ENCODE measurements around the gene RERG. TPM values are rescaled to one million over a fixed set of nuclear protein-coding genes. Genes with fewer than 3 reads are reported as not detected.

RERG gene
- total RNA-seq, 1 donor from 2014 or later, result not detected

DNA sequence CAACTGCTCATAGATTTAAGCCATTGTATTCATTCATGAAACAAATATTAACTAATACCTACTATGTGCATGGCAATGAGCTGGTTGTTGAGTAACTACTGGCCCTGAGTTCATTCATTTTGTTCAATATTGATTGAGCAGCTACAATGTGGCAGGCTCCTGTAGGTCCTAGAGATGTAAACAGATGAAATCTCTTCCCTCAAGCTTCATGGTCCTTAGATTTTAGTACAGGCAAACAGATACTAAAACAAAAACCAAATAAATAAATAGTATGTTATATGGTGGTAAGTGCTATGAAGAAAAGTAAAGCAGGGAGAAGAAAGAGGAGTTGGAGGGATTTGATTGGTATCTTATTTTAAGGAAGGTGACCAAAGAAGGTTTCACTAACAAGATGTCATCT, 77.8 kb downstream of the RERG start:
- DNase-seq, result no peak
- Mint-ChIP-seq H3K36me3 (ENCODE audit: low read depth) (no peaks in the 10 kb centered on the region), H3K4me1 (no peaks in the 10 kb centered on the region), H3K27ac (no peak overlapping the region), H3K27me3 (peaks cover 17% of the 10 kb centered on the region), H3K4me3 (no peak overlapping the region), H3K9me3 (no peaks in the 10 kb centered on the region)
- TF ChIP-seq, protein P1, sequence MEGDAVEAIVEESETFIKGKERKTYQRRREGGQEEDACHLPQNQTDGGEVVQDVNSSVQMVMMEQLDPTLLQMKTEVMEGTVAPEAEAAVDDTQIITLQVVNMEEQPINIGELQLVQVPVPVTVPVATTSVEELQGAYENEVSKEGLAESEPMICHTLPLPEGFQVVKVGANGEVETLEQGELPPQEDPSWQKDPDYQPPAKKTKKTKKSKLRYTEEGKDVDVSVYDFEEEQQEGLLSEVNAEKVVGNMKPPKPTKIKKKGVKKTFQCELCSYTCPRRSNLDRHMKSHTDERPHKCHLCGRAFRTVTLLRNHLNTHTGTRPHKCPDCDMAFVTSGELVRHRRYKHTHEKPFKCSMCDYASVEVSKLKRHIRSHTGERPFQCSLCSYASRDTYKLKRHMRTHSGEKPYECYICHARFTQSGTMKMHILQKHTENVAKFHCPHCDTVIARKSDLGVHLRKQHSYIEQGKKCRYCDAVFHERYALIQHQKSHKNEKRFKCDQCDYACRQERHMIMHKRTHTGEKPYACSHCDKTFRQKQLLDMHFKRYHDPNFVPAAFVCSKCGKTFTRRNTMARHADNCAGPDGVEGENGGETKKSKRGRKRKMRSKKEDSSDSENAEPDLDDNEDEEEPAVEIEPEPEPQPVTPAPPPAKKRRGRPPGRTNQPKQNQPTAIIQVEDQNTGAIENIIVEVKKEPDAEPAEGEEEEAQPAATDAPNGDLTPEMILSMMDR (IDR thresholded peaks at IDR 0.05), result no peak
- POLR2A ChIA-PET, result no interaction called here
- intact Hi-C loops (cut with micrococcal nuclease), result no loop called here
- CTCF ChIA-PET, result no interaction called here
- ATAC-seq (ENCODE audit: low read depth), result no peak

DNA sequence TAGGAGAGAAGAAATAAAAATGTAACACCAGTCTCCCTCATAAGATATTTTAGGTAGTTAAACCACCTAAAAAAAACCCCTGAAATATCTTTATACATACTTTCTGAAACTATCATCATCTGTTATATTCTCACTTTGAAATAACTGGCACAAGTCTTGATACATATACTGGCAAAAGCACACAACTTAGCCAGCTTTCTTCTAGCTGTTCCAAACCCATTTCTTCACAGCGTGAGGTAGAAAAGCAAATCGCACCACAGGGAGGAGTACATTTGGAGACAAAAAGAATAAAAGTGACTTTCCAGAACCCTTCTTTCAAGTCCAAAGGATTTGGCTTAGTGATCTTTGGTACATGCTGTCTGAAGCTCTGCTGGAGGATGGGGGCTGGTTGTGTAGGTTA, 78.5 kb downstream of the RERG start:
- ChIA-PET POLR2A (no interaction called here), CTCF (no interaction called here)
- no peaks in the 10 kb centered on the region for H3K4me1 Mint-ChIP-seq
- peaks cover 20% of the 10 kb centered on the region for H3K27me3 Mint-ChIP-seq
- DNase-seq (no peak), ATAC-seq (ENCODE audit: low read depth) (no peak)
- no peak overlapping the region for H3K27ac Mint-ChIP-seq
- no peaks in the 10 kb centered on the region for H3K9me3 Mint-ChIP-seq
- intact Hi-C loops (cut with micrococcal nuclease), result no loop called here
- TF ChIP-seq, protein P1 (IDR thresholded peaks at IDR 0.05), result no peak
- no peaks in the 10 kb centered on the region for H3K36me3 Mint-ChIP-seq (ENCODE audit: low read depth)
- H3K4me3 Mint-ChIP-seq, result no peak overlapping the region

DNA sequence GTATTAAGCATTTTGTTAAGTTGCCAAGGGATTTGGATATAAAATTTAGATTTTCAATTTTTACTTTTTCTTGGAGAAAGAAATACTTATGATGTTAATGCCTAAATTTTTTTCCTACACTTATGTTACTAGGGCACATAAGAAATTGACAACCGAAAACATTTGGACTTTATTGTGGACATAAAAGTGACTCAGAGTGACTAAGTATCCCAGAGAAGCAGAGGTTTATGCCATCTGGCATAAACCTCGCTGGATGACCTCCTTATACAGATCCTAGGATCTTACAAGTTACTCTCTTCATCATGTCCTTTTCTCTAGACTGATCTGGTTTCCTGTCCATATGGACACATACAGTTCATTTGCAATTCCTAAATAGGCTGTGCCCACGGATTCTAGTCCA, 89.8 kb downstream of the RERG start:
- CTCF ChIA-PET, result no interaction called here
- DNase-seq (no peak), ATAC-seq (ENCODE audit: low read depth) (no peak)
- Mint-ChIP-seq H3K4me3 (no peak overlapping the region), H3K27ac (no peak overlapping the region), H3K9me3 (no peaks in the 10 kb centered on the region), H3K27me3 (peaks cover 11% of the 10 kb centered on the region), H3K4me1 (no peaks in the 10 kb centered on the region), H3K36me3 (ENCODE audit: low read depth) (no peaks in the 10 kb centered on the region)
- POLR2A ChIA-PET, result no interaction called here
- intact Hi-C loops (cut with micrococcal nuclease), result no loop called here
- TF ChIP-seq, protein P1 (IDR thresholded peaks at IDR 0.05), result no peak

DNA sequence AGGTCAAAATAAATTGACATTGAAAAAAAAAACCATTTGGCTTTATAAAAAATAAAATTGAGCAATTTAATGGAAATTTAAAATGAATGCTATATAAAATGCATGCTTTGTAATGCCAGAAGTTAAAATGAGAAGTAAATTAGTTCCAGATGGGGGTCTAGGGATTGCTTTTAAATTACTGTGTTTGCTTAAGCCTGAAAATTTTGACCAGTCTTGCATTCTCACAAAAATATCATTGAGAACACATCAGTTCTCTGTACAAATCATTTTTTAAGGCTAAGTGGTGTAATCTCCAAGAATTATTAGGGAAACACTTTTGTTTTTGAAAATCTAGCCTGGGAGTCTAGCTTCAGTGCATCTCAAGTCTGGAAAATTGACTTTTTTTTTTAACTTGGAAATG, 90.7 kb downstream of the RERG start:
- intact Hi-C loops (cut with micrococcal nuclease), result no loop called here
- H3K27me3 Mint-ChIP-seq, result peaks cover 11% of the 10 kb centered on the region
- H3K36me3 Mint-ChIP-seq (ENCODE audit: low read depth), result no peaks in the 10 kb centered on the region
- no peaks in the 10 kb centered on the region for H3K9me3 Mint-ChIP-seq
- no peak overlapping the region for H3K4me3 Mint-ChIP-seq
- CTCF ChIA-PET, result no interaction called here
- H3K4me1 Mint-ChIP-seq, result no peaks in the 10 kb centered on the region
- H3K27ac Mint-ChIP-seq, result no peak overlapping the region
- POLR2A ChIA-PET, result no interaction called here
- TF ChIP-seq, protein P1 (IDR thresholded peaks at IDR 0.05), result no peak
- ATAC-seq (ENCODE audit: low read depth), result no peak
- DNase-seq, result no peak

DNA sequence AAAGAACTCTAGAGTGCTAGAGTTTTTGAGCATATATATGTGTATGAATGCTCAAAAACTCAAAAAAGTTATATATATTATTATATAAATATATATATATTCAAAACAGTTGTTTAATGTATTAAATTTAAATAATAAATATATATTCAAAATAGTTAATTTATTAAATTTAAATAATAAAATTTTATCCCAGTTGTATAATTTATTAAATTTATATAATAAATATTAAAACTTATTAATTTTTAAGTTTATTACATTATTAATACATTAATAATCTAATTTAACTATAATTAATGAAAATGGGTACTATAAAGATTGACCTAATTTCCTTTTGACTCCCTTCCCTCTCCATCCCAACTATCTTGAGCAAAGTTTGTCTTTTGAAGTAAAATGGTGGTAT, 97.8 kb downstream of the RERG start:
- ChIA-PET CTCF (no interaction called here), POLR2A (no interaction called here)
- no peak overlapping the region for H3K4me3 Mint-ChIP-seq

More for the DNA sequence above, 97.8 kb downstream of the RERG start:
- H3K27me3 Mint-ChIP-seq, result peaks cover 4% of the 10 kb centered on the region
- TF ChIP-seq, protein P1 (IDR thresholded peaks at IDR 0.05), result no peak
- no peak overlapping the region for H3K27ac Mint-ChIP-seq
- no peaks in the 10 kb centered on the region for H3K4me1 Mint-ChIP-seq
- no peak for ATAC-seq (ENCODE audit: low read depth)
- no peak for DNase-seq
- no peaks in the 10 kb centered on the region for H3K9me3 Mint-ChIP-seq
- intact Hi-C loops (cut with micrococcal nuclease), result no loop called here
- no peaks in the 10 kb centered on the region for H3K36me3 Mint-ChIP-seq (ENCODE audit: low read depth)
